ENCODE measurements around the gene SLC15A2. TPM values are rescaled to one million over a fixed set of nuclear protein-coding genes. Genes with fewer than 3 reads are reported as not detected.
A peak's percentile ranks its signal among the peaks of the same experiment; 100 is the strongest.
"Not testable (repeated sequence)": the region's sequence is repeated elsewhere in the genome, so short reads cannot be mapped to it uniquely, and the experiment has no call there.

The SLC15A2 gene
- total RNA-seq, 2 donors from 2014 or later: 0.73 to 2.1 TPM

DNA sequence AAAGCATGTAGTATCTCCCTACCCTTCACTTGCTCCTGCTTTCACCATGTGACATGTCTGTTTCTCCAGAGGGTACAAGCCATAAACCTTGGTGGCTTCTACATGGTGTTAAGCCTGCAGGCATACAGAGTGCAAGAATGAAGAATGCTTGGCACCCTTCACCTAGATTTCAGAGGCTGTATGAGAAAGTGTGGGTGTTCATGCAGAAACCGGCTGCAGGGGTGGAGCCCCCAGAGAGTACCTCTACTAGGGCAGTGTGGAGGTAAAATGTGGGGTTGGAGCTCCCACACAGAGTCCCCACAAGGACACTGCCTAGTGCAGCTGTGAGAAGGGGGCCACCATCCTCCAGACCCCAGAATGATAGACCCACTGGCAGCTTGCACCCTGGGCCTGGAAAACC, 32.2 kb downstream of the SLC15A2 start:
- no peak overlapping the region for H3K27ac Mint-ChIP-seq
- H3K4me1 ChIP-seq (ENCODE audit: control insufficient read depth, insufficient read depth, low read length): peaks cover 4% of the 10 kb centered on the region
- peaks cover 3% of the 10 kb centered on the region for H3K36me3 Mint-ChIP-seq (ENCODE audit: low read depth)
- H3K4me1 Mint-ChIP-seq: peaks cover 34% of the 10 kb centered on the region
- no peaks in the 10 kb centered on the region for H3K27me3 ChIP-seq (ENCODE audit: control insufficient read depth, insufficient read depth, low read length, poor library complexity, severe bottlenecking)
- H3K27ac ChIP-seq (ENCODE audit: low read depth, low read length): no peak overlapping the region
- no peaks in the 10 kb centered on the region for H3K27me3 Mint-ChIP-seq (ENCODE audit: insufficient read depth)
- no peak for DNase-seq
- no peak overlapping the region for H3K4me3 Mint-ChIP-seq
- no peak overlapping the region for H3K9ac ChIP-seq (ENCODE audit: extremely low read depth, low read length, poor library complexity, severe bottlenecking)
- peaks cover 20% of the 10 kb centered on the region for H3K9me3 ChIP-seq (ENCODE audit: control insufficient read depth, low read length)
- H3K9me3 Mint-ChIP-seq: peaks cover 15% of the 10 kb centered on the region
- TF ChIP-seq, protein P1, sequence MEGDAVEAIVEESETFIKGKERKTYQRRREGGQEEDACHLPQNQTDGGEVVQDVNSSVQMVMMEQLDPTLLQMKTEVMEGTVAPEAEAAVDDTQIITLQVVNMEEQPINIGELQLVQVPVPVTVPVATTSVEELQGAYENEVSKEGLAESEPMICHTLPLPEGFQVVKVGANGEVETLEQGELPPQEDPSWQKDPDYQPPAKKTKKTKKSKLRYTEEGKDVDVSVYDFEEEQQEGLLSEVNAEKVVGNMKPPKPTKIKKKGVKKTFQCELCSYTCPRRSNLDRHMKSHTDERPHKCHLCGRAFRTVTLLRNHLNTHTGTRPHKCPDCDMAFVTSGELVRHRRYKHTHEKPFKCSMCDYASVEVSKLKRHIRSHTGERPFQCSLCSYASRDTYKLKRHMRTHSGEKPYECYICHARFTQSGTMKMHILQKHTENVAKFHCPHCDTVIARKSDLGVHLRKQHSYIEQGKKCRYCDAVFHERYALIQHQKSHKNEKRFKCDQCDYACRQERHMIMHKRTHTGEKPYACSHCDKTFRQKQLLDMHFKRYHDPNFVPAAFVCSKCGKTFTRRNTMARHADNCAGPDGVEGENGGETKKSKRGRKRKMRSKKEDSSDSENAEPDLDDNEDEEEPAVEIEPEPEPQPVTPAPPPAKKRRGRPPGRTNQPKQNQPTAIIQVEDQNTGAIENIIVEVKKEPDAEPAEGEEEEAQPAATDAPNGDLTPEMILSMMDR (conservative IDR thresholded peaks at IDR 0.05): no peak
- no peaks in the 10 kb centered on the region for H3K36me3 ChIP-seq (ENCODE audit: control insufficient read depth, insufficient read depth, low read length)
- 46% methylated on average over 1 of the region's 1 CpG; no CpG with 5 or more reads in 1 of the 2 experiments for WGBS, 2 experiments (ENCODE audit: insufficient coverage in 1 of 2, insufficient read length in 1 of 2)
- no peak overlapping the region for H3K4me3 ChIP-seq (ENCODE audit: low read length)

DNA sequence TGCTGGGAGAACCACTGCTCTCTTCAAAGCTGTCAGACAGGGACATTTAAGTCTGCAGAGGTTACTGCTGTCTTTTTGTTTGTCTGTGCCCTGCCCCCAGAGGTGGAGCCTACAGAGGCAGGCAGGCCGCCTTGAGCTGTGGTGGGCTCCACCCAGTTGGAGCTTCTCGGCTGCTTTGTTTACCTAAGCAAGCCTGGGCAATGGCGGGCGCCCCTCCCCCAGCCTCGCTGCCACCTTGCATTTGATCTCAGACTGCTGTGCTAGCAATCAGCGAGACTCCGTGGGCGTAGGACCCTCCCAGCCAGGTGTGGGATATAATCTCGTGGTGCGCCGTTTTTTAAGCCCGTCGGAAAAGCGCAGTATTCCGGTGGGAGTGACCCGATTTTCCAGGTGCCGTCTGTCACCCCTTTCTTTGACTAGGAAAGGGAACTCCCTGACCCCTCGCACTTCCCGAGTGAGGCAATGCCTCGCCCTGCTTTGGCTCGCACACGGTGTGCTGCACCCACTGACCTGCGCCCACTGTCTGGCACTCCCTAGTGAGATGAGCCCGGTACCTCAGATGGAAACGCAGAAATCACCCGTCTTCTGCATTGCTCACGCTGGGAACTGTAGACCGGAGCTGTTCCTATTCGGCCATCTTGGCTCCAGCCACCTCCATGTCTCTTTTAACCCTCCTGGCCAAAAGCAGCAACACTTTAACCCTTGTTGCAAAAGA, 44.1 kb downstream of the SLC15A2 start:
- H3K27me3 Mint-ChIP-seq (ENCODE audit: insufficient read depth); H3K4me1 ChIP-seq (ENCODE audit: control insufficient read depth, insufficient read depth, low read length); H3K4me3 ChIP-seq (ENCODE audit: low read length); H3K27me3 ChIP-seq (ENCODE audit: control insufficient read depth, insufficient read depth, low read length, poor library complexity, severe bottlenecking); H3K4me1 Mint-ChIP-seq; H3K27ac ChIP-seq (ENCODE audit: low read depth, low read length); DNase-seq; H3K9me3 ChIP-seq (ENCODE audit: control insufficient read depth, low read length); H3K9ac ChIP-seq (ENCODE audit: extremely low read depth, low read length, poor library complexity, severe bottlenecking); H3K36me3 ChIP-seq (ENCODE audit: control insufficient read depth, insufficient read depth, low read length): not testable (repeated sequence)
- peak overlapping the region; percentile 74 for H3K27ac Mint-ChIP-seq
- 85 to 93% methylated on average over 13 to 29 of the region's 29 CpGs for WGBS, 2 experiments (ENCODE audit: insufficient coverage in 1 of 2, insufficient read length in 1 of 2)
- H3K4me3 Mint-ChIP-seq: peak overlapping the region; percentile 29
- H3K36me3 Mint-ChIP-seq (ENCODE audit: low read depth): peaks cover 15% of the 10 kb centered on the region
- H3K9me3 Mint-ChIP-seq: peaks cover 14% of the 10 kb centered on the region

DNA sequence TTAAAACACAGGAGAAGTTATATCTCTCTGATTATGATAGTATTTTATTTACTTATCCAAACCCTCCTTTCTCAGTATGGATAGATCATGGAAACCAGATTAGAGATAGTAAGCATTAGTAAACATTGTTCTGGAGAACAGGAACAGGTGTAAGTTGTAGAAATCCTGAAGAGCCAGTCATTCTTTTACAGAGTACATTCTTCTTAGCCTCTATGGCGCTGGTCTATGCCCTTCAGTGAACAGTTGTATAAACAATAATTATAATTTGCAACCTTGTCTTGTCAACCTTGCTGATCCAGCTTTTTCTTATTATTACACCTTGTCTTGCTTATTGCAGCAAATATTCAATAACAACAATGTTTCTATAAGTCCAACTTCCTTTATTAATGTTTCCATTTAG, 47.4 kb downstream of the SLC15A2 start:
- DNase-seq: no peak
- Mint-ChIP-seq H3K4me1 (peaks cover 5% of the 10 kb centered on the region), H3K27ac (no peak overlapping the region), H3K9me3 (peaks cover 9% of the 10 kb centered on the region), H3K27me3 (ENCODE audit: insufficient read depth) (no peaks in the 10 kb centered on the region), H3K4me3 (no peak overlapping the region), H3K36me3 (ENCODE audit: low read depth) (peaks cover 11% of the 10 kb centered on the region)
- Histone ChIP-seq H3K9ac (ENCODE audit: extremely low read depth, low read length, poor library complexity, severe bottlenecking) (no peak overlapping the region), H3K27ac (ENCODE audit: low read depth, low read length) (no peak overlapping the region), H3K4me1 (ENCODE audit: control insufficient read depth, insufficient read depth, low read length) (no peaks in the 10 kb centered on the region), H3K4me3 (ENCODE audit: low read length) (no peak overlapping the region), H3K9me3 (ENCODE audit: control insufficient read depth, low read length) (no peaks in the 10 kb centered on the region), H3K36me3 (ENCODE audit: control insufficient read depth, insufficient read depth, low read length) (no peaks in the 10 kb centered on the region), H3K27me3 (ENCODE audit: control insufficient read depth, insufficient read depth, low read length, poor library complexity, severe bottlenecking) (no peaks in the 10 kb centered on the region)
- TF ChIP-seq, protein P1 (conservative IDR thresholded peaks at IDR 0.05): no peak
- 95 to 100% methylated on average over 1 of the region's 1 CpG for WGBS, 2 experiments (ENCODE audit: insufficient coverage in 1 of 2, insufficient read length in 1 of 2)

Data from endodermal cell (in vitro differentiated cells).